HUDEP-2 (cell line): ENCODE results near the gene CENPE.

Experiments used
- DNase-seq, 76 experiments: peaks; one replicate each; lab custom pipeline; 2025; ENCODE audit not compliant: unreplicated experiment in 76 of 76; lab: John Stamatoyannopoulos, UW

Gene CENPE

DNA sequence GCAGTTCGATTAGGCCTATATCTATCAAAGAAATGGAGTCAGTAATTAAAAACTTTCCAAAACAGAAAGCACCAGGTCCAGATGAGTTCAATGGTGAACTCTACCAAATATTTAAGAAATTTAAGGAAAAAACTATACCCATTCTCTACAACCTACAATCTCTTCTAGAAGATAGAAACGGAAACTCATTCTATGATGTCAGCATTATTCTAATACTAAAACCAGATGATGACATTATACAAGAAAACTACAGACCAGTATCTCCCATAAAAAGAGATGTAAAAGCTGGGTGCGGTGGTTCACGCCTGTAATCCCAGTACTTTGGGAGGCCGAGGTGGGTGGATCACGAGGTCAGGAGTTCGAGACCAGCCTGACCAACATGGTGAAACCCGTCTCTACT is 69.0 kb downstream of the CENPE start:
- no peak for DNase-seq

GRCh38 chr4:103126126-103126525 is 72.0 kb downstream of the CENPE start:
- no peak for DNase-seq

- DNase-seq: no peak
Observed at GRCh38 chr4:103123114-103123513, 75.0 kb downstream of the CENPE start.

DNA sequence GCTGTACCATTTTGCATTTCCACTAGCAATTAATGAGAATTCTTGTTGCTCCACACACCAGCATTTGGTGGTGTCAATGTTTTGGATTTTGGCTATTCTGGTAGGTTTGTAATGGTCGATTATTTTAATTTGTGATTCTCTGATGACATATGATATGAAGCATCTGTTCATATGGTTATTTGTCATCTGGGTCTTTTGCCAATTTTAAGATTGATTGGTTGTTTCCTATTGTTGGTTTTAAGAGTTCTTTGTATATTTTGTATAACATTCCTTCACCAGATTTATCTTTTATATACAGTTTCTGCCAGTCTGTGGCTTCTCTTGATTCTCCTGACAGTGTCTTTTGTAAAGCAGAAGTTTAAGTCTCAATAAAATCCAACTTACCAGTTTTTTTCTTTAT is 80.0 kb downstream of the CENPE start:
- DNase-seq: no peak

GRCh38 chr4:103111598-103111997 is 86.5 kb downstream of the CENPE start:
- no peak for DNase-seq

DNA sequence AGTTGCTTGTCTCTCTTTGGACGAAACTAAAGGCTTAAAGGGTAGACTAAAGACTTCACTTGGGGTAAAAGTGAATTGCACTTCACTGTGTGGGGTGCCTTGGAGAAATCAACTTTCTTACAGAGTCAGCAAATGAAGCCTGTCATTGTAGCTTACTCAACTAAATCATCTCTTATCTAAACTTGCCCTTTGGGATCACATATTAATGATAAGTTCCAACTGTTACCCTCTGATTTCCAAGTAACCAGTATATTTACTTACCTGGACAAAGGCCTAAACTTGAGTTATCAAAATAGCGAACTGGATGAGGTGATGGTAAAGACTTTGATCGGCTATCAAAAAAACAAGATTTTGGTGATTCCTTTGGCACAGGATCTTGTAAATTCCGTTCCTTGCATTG is 89.6 kb downstream of the CENPE start:
- DNase-seq: no peak

- no peak for DNase-seq
Observed at GRCh38 chr4:103105558-103106356, 92.4 kb downstream of the CENPE start.

DNA sequence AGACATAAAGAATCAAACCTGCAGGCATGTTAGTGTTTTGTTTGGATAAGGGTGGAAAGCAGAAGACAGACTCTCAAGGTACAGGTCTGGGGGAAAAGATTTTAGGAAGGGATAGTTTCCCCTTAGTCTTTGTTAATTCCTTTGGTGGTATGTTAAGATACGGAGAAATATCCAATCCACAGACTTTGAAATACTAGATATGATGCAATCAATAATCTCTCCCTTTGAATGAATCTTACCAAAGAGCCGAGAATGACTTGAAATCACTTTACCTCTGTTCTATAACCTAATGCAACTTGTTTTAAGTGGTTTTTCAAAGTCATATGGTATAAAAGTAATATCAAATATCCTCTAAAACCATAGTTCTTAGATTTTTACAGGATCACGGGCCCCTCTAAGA is 93.3 kb downstream of the CENPE start:
- no peak for DNase-seq

- no peak for DNase-seq
Observed at GRCh38 chr4:103100691-103101090, 97.5 kb downstream of the CENPE start.

DNA sequence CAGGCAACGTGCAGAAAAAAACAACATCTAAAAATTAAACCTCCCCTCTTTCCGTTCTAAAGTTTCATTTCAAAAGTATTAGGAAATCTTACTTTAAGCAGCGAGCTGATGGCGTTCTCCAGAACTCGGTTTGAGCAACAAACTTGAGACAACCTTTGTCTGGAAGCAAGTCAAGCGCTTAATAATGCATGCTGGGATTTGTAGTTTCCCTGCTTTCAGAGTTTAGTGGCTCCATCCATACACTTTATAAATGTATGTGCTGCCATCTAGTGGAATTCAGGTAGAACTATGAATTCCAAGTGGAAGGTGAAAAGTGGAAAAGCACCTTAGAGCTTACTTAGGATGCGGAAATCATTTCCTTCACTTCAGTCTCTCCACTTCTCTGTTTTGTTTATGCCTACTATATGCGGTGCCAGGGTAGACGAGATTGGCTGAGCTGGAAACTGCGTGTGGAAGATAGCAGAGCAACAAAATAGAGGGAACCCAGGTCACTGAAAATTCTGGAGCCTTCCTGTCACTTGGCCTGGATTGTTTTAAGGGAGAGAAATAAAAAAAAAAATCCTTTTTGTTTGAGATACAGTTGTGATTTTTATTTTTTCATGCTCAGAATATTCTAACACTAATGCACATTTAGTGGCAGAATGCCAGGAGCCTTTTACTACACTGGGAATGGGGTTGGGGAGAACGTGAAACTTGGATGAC is 98.3 kb downstream of the CENPE start, which contains the start of gene BDH2:
Gene BDH2, minus strand, starts transcription at position 144 of the 702 bp plus-strand sequence. CDS start 3,580 bp downstream, outside the sequence.
- peak in 53 of 76 experiments; percentile 1 to 87 (median 60) for DNase-seq

GRCh38 chr4:103098756-103099440 is 99.2 kb downstream of the CENPE start:
- DNase-seq: no peak

GRCh38 chr4:103098341-103098740 is 99.8 kb downstream of the CENPE start:
- DNase-seq: no peak

- DNase-seq: no peak
Observed at GRCh38 chr4:103097112-103097511, 101.0 kb downstream of the CENPE start.

GRCh38 chr4:103095080-103095479 is 103.1 kb downstream of the CENPE start:
- DNase-seq: no peak

DNA sequence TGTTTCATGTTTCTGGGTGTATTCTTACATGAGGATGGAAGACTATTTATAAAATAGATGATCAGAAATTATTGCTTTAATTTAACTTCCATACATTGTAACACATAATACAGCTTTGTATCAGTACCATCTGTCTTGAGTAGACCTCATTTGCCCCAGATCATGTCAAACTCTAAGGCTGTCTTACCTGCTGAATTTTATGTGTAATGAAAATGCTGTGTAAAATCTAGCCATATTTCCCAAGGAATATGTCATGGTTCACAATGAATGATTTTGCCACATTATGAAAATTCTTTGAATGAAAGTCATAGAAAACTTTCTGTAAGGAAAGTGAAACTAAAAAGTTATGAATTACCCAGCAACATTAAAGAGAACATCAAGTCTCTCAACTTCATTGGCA is 105.9 kb downstream of the CENPE start:
- DNase-seq: no peak

DNA sequence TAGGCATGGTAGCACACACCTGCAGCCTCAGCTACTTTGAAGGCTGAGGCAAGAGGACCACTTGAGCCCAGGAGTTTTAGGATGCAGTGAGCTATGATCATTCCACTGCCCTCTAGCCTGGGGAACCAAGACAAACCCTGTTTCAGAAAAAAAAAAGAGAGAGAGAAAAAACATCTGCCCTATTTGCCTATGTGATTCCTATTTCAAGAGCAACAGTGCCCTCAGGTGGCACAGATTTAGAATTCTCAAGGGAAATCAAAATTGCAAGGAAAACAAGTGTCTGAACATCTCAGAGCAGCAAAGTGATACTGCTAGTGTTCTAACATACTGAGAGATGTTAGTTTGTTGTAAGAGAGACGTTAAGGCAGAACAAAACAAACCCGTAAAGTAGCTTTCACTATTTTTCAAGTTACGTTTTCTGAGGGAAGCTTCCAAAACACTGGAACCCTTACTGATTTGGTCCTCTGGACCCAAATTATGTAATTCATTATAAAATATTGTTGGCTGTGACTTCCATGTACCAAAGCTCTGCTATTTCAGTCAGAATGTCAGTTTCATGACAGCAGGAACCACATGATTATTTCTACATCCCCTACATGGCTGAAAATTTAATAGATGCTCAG is 106.4 kb downstream of the CENPE start:
- peak in 46 of 76 experiments; percentile 2 to 68 (median 30) for DNase-seq

GRCh38 chr4:103089481-103089880 is 108.7 kb downstream of the CENPE start:
- no peak for DNase-seq

DNA sequence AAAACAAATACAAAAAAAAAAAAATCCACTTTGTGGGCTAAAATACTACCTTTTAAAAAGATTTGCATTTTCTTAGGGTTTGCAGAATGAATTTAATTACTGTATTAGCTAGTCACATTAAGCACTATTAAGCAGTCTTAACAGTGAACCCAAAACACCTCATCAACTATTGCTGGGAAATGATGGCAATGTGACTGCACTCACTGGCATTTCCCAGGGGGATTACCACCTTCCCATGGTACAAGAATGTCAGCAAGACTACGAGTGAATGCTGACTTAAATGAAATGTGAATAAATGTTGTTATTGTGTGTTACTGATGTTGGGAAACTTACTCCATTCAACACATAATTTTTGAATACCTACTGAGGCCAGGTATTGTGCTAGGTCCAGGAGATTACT is 111.6 kb downstream of the CENPE start:
- no peak for DNase-seq

DNA sequence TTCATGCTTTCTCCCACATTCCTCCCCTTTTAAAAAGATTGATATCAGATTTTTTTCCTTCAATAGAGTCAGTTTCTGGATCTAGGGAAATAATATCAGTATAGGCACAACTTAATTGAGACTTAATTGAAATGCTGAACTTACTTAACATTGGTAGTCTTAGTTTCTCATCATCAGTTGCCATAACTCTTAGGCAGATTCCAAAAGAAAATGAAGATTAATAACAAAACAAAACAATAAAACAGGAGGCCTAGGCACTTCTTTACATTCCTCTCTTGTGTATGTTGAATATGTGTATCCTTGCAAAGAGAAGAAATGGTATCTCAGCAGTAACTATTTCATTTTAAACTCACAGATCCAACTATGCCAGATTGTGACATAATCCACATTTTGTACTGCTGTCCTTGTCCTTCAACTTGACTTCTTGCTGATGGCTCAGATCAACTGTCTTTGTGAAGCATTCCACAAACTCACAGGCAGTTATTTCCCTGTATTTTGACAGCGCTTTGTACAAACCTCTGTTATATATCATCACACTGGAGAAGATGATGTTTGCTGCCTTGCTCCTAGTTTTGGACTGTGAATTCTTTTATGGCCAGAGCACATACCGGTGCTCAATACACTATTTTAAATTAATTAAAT is 112.5 kb downstream of the CENPE start:
- DNase-seq: no peak

DNA sequence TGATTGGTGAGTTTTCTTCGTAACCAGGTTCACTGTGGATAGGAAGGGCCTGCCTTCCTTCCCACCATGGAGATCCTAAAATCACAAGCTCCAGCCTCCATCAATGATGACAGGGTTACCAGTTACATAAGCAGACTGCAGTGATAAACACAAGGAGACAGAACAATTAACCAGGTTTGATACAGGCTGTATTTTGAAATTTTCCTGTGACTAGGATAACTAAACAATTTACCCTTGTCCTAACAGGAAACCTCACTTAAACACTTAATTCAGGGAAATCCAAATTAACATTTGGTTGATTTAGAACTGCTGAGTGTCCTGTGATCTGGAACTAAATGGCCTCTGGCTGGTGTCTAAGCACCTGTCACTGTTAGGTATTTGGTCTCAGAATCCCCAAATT is 118.5 kb downstream of the CENPE start:
- no peak for DNase-seq
